Adrenal gland (tissue), 5 donors: ENCODE measurements around the gene FBXW10.
"Not testable (repeated sequence)": the region's sequence is repeated elsewhere in the genome, so short reads cannot be mapped to it uniquely, and the experiment has no call there.

Experiments
- CTCF ChIP-seq, 6 experiments: fragments of 450-650 bp in 4 of 6; fragments of 200-600 bp in 2 of 6; sonication (generic) in 1 of 6; IDR thresholded peaks; 1 replicate in 5 of 6; 2 replicates in 1 of 6; pipeline versions ENCODE4 v1.5.1 to v1.8.0; 2016 to 2021; ENCODE audit warnings: antibody characterized with exemption in 6 of 6, mild to moderate bottlenecking in 2 of 6, moderate library complexity in 1 of 6
- POLR2A ChIP-seq, 2 donors: fragments of 450-650 bp; IDR thresholded peaks; one replicate each; pipeline ENCODE4 v1.6.1; 2017; ENCODE audit warnings: antibody characterized with exemption in 2 of 2, mild to moderate bottlenecking in 2 of 2, moderate library complexity in 1 of 2
- donor health status: DM: no; HTN: no; CAD: no.

- TF ChIP-seq CTCF, POLR2A (IDR thresholded peaks at IDR 0.05): not testable (repeated sequence)
Observed at GRCh38 chr17:18732438-18732837, 11.4 kb upstream of the FBXW10 start.
